Activated CD8-positive, alpha-beta memory T cell treated with anti-CD3 and anti-CD28 coated beads, Interleukin-2, amount 50 U/mL, for 24 hours (primary cell): ENCODE data around the gene ZIM2.

Experiments
- DNase-seq: peaks from one replicate; pipeline ENCODE4 v3.0.0-alpha.2; 2020; ENCODE audit errors: extremely low read depth

Gene ZIM2

GRCh38 chr19:56808717-56809392 is 31.7 kb downstream of the ZIM2 start:
- DNase-seq = no peak

- no peak for DNase-seq
Measured at GRCh38 chr19:56806639-56807038, 33.9 kb downstream of the ZIM2 start.

DNA sequence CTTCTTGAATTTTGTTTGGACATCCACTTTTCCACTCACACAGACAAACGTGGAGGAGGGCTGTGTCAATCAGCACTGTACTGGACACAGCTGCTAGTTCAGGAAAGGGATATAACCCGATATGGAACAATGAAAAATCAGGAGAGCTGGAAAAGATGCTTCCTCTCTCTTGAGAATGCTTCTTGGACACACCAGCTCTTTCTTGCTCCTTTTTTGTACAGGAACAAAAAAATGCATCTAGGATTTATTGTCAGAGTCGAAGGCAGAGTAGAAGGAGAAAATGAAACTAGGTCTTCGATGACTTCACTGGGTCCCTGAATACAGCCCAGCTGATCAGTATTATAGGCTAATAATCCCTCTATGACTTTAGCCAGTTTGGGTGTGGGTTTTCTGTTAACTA is 62.2 kb downstream of the ZIM2 start:
- no peak for DNase-seq

GRCh38 chr19:56769650-56770049 is 70.9 kb downstream of the ZIM2 start:
- no peak for DNase-seq

DNA sequence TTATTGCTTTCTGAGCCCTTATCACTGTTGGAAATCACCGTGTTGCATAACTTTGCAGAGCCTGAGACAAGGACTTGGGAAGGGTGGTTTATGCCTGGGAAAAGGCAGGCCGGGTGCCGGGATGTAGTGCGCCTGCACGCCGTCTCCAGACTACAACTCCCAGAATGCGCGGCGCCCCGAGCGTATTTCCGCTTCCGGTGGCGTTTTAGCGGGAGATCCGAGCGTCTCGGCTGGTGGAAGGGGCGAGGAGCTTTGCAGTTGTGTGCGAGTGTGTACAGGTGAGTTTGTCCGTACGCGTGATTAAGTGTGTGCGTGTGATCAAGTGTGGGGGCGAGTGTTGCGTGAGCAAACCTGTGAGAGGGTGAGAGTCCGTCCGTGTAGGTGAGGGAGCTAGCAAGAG is 75.4 kb downstream of the ZIM2 start:
- DNase-seq = no peak

DNA sequence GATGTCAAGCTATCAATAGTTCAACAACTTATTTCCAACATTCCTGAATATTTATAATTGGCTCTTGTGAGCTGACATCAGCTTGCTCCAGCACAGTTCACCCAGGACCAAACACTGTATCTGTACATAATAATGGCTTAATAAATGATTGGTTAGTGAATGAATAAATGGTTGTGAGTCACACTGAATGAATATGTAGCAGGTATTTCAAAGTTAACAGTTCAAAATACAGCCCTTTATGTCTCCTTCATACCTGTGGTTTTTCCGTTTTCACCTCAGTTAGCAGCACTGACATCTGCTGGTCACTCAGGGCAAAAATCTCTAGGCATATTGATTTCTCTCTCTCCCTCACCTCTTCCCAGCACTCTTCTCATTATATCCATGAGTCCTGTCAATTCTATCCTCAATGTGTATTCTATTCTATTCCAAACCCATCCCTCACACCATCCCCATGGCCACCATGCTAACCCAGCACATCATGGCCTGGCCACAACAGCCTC is 76.3 kb downstream of the ZIM2 start:
- no peak for DNase-seq

- DNase-seq = no peak
Measured at GRCh38 chr19:56760842-56761241, 79.7 kb downstream of the ZIM2 start.

GRCh38 chr19:56759531-56759930 is 81.0 kb downstream of the ZIM2 start:
- DNase-seq = no peak

DNA sequence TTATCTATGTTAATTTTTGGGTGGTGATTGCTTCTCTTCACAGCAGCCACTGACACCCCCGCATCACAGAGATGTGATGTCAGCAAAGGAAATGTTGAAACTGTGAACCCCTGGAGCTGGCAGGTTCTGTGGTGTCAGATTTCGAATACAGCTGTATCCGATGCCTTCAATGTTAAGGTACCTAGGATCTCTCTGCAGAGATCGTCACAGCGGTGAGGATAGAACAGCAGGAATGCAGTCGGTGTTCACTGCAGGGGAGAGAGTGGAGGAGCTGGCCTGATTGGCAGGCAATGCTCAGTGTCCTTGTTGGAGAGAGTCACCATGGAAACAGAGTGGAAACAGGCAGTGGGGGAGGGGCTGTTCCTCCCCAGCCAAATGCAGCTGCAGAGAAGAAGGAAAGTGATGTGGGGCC is 89.4 kb downstream of the ZIM2 start:
- DNase-seq = no peak

- DNase-seq = no peak
Measured at GRCh38 chr19:56750658-56751057, 89.9 kb downstream of the ZIM2 start.

DNA sequence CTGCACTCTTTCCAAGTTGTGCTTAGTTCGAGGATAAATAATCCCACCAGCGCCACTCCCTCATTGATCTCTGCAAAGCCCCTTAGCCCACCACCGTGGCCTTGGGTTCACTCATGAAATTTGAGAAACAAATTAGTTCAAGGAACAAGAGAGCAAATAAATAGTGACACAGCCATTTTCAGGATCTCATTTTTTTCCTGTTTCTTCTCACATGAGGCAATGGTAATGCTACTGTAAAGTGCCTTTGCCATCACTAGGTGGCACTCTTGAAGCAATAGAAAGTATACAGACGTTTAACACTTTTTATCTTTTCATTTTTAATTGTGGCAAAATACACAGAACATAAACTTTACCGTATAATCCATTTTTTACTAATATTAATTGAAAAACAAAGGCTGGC is 92.1 kb downstream of the ZIM2 start:
- DNase-seq = no peak

GRCh38 chr19:56746367-56746766 is 94.2 kb downstream of the ZIM2 start:
- no peak for DNase-seq

DNA sequence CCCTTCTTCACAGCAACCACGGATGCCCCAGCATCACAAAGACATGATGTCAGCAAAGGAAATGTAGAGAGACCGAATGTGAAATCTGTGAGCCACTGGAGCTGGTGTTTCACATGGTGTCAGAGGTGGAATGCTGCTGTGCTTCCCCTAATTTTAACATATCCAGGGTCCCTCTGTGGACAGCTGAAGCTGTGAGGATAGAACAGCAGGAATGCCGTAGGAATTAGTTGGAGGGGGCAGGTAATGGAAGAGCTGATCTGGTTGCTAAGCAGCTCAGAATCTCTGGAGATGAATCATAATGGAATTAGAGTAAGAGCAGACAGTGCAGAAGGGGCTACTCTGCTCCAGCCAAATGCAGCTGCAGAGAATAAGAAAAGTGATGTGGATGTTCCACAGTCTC is 100.0 kb downstream of the ZIM2 start:
- DNase-seq = no peak

GRCh38 chr19:56736571-56736970 is 104.0 kb downstream of the ZIM2 start:
- DNase-seq = no peak

- no peak for DNase-seq
Measured at GRCh38 chr19:56732976-56733375, 107.5 kb downstream of the ZIM2 start.

- no peak for DNase-seq
Measured at GRCh38 chr19:56727677-56728076, 112.8 kb downstream of the ZIM2 start.

- DNase-seq = no peak
Measured at GRCh38 chr19:56725829-56726424, 114.6 kb downstream of the ZIM2 start.
